Myocyte (in vitro differentiated cells): ENCODE data around the gene ARID3C. TPM values are rescaled to one million over a fixed set of nuclear protein-coding genes. Genes with fewer than 3 reads are reported as not detected.

ENCODE experiments used
- DNase-seq: peaks from one replicate; pipeline ENCODE4 v3.0.0-alpha.2; 2012; ENCODE audit warnings: low read depth
- total RNA-seq: library from RNA; depleted of rRNA; stranded (reverse); fragments of >200 nt; gene quantifications from 2 replicates; pipeline ENCODE4 v1.2.3, GENCODE V29; 2014

Gene ARID3C
- total RNA-seq, 1 donor from 2014 or later, result not detected

- DNase-seq, result no peak
Observed at GRCh38 chr9:34629491-34629808, 584 bp upstream of the ARID3C start.

DNA sequence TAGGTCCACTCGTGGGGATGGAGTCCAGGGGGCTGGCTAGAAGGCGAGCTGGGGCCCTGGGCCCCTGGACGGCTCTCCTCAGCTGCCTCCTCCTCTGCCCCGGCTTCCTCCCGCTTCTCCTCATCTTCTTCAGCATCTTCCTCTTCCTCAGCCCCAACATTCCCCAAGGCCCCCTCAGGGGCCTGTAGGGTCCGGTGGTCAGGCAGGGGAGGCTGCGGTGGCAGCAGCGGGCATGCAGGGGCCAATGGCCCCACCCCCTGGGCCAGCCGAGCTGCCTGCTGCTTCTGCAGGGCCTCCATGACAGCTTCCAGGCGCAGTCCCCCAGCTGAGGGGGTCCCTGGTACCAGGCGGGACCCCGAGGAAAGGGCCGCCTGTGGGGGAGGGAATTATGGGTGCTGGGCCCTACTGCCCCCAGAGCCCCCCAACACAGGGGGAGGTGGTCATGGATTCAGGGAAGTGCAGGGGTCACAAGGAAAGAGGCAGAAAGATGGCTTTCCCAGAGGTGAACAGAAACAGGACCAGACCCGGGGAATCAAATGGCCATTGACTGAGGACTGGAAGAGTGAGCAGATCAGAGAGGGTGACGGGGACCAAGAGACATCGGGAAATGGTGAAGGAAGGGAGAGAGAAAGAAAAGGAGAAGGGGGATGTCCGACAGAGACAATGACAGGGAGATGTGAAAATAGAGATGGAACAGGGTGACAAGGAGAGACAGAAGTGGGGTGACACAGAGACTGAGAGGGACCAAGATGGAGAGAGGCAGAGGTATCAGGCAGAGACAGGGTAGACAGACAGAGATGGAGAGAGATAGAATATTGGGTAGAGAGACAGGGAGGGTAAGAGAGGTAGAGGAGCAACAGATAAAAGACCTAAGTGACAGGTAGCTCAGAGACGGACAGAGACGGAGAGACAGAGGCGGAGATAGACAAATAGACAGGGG is 880 bp downstream of the ARID3C start:
- no peak for DNase-seq

- no peak for DNase-seq
Observed at GRCh38 chr9:34625186-34625486, 3.7 kb downstream of the ARID3C start.

GRCh38 chr9:34624475-34625185 is 4.2 kb downstream of the ARID3C start:
- DNase-seq, result no peak

- no peak for DNase-seq
Observed at GRCh38 chr9:34623374-34624235, 5.3 kb downstream of the ARID3C start.

DNA sequence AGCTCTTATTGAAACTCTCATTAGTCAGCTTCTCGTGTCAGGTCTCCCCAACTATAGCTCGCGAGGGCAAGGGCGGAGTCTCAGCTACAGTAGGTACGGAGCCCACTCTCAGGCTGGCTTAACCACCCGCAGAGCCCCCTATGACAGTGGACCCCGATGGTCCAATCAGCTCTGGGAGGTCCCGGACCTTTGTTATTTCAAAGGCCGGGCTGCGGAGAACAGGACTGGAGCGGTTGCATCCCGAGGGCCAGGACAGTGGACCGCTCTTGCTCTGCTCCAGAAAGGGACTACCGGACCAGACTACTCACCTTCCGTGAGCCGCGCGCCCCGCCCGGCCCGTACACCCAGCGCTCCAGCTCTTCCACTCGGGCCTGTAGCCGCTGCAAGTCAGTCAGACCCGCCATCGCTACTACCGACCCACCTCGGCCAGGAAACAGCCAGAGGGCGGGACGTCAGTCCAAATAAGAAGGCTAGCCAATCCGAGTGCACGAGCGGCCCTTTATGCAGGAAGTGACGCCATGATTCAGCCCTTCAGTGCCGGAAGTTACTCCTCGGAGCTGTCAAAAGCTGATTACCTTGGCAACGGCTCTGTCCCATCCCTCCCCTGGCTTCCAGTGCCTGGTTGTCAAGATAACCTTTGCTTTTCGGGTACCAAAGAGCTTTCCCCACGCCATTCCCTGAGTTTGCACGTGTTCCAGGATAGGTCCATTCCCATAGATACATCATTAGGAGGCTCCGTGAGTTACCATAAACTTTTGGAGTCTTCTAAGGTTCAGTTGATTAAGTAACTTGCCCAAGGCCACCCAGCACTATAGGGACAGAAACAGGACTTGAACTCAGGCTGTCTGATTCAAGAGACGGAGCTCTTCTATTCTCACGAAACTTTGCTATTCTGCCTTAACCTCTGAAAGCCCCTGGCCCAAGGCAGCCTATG is 8.5 kb downstream of the ARID3C start, which contains the start of gene DCTN3:
Gene DCTN3 (minus strand): TSS at position 435 of the 934 bp plus-strand sequence. CDS start 31 bp downstream, at position 404.
- peak; percentile 95 for DNase-seq

- DNase-seq, result no peak
Observed at GRCh38 chr9:34615132-34615531, 13.7 kb downstream of the ARID3C start.

DNA sequence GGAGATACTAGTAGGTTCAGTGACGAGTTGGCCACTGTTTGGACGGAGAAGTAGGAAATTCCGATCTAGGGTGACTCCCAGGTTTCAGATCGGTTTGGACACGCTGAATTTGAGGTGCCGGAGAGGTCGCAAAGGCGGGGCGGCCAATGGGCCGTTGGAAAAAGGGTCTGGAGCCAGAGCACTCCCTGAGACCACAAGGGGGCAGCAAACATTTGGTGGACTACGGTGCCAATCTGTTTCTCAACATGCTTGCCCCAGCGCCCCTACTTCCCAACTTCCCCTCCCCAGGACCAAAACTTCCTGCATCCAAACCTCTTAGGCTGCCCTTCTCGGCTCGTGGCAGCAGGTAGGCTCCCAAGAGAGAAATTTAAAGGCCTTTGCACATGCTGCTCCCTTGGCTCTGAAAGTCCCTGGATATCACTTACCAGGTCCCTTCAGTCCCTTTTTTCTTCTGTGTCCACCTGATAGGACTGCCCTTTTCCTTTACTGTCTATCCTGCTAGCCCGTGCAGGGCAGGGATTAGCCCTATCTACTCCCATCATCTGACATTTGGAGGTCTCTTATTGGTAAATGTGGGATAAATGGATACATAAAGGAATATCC is 16.0 kb downstream of the ARID3C start:
- peak; percentile 90 for DNase-seq

GRCh38 chr9:34611811-34612787 is 16.8 kb downstream of the ARID3C start, which contains the start of gene RPP25L:
Gene RPP25L (minus strand): TSS chr9:34612097. CDS start chr9:34611296, 801 bp downstream.
- DNase-seq, result peak; percentile 92

DNA sequence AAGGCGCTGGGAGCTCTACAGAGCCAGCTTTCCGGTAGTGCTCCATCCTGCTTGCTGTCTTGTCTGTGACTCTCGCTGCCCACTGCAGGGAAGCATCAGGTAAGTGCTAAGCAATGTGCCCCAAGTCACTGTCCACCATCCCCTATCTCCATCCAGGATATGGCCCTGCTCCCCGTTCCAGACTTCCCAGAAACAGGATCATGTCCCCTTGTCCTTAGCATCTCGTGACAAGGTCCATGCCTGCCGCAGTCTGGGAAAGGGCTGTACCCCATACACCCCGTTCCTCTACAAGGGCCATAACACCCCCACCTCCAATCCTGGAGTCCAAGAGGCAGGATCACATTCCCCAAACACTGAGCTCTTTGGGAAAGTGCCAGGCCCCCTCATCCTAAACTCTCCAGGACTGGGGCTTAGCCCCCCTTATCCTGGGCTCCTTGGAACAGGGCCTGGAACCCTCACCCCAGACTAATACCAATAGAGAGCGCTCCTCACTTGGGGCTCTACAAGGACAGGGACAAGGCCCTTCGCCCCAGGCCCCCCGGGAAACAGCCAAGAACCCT is 17.5 kb downstream of the ARID3C start:
- no peak for DNase-seq

- no peak for DNase-seq
Observed at GRCh38 chr9:34610434-34611206, 18.2 kb downstream of the ARID3C start.

GRCh38 chr9:34607331-34607730 is 21.5 kb downstream of the ARID3C start:
- DNase-seq, result no peak

GRCh38 chr9:34606905-34607304 is 22.0 kb downstream of the ARID3C start:
- DNase-seq, result no peak

DNA sequence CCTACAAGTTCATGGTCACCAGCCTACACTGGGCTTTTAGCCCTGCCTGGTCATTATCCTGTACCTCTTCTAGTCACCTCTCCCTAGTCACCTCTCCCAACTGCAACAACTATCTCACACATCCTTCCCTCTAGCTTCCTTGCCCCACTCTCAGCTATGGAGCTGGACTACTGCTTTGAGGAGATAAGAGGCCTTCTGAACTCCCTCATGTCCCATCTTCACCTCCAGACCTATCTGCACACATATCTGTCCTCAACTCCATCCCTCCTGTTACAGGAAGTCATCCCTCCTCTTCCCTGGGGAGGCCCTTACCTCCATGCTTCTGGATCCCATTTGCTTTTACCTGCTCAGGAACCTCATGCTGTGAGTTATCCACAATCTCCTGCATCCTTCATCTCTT is 22.7 kb downstream of the ARID3C start:
- DNase-seq, result no peak

- DNase-seq, result peak; percentile 85
Observed at GRCh38 chr9:34603610-34604231, 25.1 kb downstream of the ARID3C start.

DNA sequence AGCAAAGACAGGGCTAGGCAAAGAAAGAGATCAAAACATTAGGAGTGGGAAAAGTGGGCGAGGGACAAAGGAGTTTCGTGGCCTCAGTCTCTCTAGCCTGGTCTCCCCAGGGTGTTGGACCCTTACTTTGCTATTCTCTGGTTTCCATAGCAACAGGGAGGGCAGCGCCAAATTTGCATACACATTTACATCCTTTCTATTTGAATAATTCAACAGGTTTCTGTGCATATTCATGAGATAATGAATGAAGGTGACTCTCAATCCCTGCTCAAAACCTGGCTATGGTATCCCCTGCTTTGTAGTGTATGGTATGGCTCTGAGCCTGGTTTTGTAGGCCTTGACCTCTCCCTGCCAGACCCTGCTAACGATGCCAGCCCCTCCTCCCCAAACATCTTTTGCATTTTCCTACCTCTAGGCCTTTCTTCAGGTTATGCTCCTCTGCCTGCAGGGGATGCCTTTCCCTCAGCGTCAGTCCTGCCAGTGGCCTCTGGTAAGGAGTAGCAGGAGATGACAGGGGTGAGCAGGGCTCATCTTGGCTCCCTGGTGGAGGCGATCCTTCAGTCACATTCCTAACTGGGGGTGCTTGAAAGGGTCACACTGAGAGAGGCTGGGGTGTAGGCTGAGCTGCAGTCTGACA is 26.8 kb downstream of the ARID3C start:
- no peak for DNase-seq

GRCh38 chr9:34600908-34601307 is 28.0 kb downstream of the ARID3C start:
- DNase-seq, result no peak
